Kidney tubule cell (primary cell): ENCODE results near the gene EXOC4.

Source experiments
- DNase-seq: peaks from one replicate; pipeline ENCODE4 v3.0.0-alpha.2; 2018; ENCODE audit warnings: low spot score

EXOC4 gene

GRCh38 chr7:133429371-133429770 is 176.5 kb downstream of the EXOC4 start:
- DNase-seq = no peak

GRCh38 chr7:133431134-133431724 is 178.4 kb downstream of the EXOC4 start:
- peak; percentile 20 for DNase-seq

- DNase-seq = no peak
Observed at GRCh38 chr7:133433165-133433812, 180.4 kb downstream of the EXOC4 start.

GRCh38 chr7:133434246-133434865 is 181.5 kb downstream of the EXOC4 start:
- peak; percentile 8 for DNase-seq

GRCh38 chr7:133436014-133436428 is 183.1 kb downstream of the EXOC4 start:
- DNase-seq = peak; percentile 7

GRCh38 chr7:133437544-133437943 is 184.7 kb downstream of the EXOC4 start:
- no peak for DNase-seq

GRCh38 chr7:133442818-133443217 is 189.9 kb downstream of the EXOC4 start:
- no peak for DNase-seq

GRCh38 chr7:133445617-133446016 is 192.7 kb downstream of the EXOC4 start:
- no peak for DNase-seq

GRCh38 chr7:133448012-133448411 is 195.1 kb downstream of the EXOC4 start:
- DNase-seq = no peak

GRCh38 chr7:133452577-133452976 is 199.7 kb downstream of the EXOC4 start:
- DNase-seq = no peak

GRCh38 chr7:133458688-133459087 is 205.8 kb downstream of the EXOC4 start:
- no peak for DNase-seq

- DNase-seq = no peak
Observed at GRCh38 chr7:133461421-133461820, 208.5 kb downstream of the EXOC4 start.

GRCh38 chr7:133475655-133476054 is 222.8 kb downstream of the EXOC4 start:
- no peak for DNase-seq

- DNase-seq = no peak
Observed at GRCh38 chr7:133477791-133478190, 224.9 kb downstream of the EXOC4 start.

- no peak for DNase-seq
Observed at GRCh38 chr7:133478591-133479135, 225.8 kb downstream of the EXOC4 start.

- no peak for DNase-seq
Observed at GRCh38 chr7:133479456-133480065, 226.7 kb downstream of the EXOC4 start.

GRCh38 chr7:133480868-133481267 is 228.0 kb downstream of the EXOC4 start:
- DNase-seq = no peak

- peak; percentile 44 for DNase-seq
Observed at GRCh38 chr7:133481676-133482075, 228.8 kb downstream of the EXOC4 start.

- DNase-seq = no peak
Observed at GRCh38 chr7:133482599-133482998, 229.7 kb downstream of the EXOC4 start.

- DNase-seq = peak; percentile 3
Observed at GRCh38 chr7:133484086-133484485, 231.2 kb downstream of the EXOC4 start.

GRCh38 chr7:133489906-133490305 is 237.0 kb downstream of the EXOC4 start:
- DNase-seq = peak; percentile 42

- DNase-seq = peak; percentile 51
Observed at GRCh38 chr7:133491201-133491691, 238.4 kb downstream of the EXOC4 start.
